H7 (cell line): ENCODE data around the gene AHRR. TPM values are rescaled to one million over a fixed set of nuclear protein-coding genes. Genes with fewer than 3 reads are reported as not detected.
"Not testable (repeated sequence)": the region's sequence is repeated elsewhere in the genome, so short reads cannot be mapped to it uniquely, and the experiment has no call there.

ENCODE experiments used
- DNase-seq: peaks from one replicate; pipeline ENCODE4 v3.0.0; 2012
- H3K27me3 ChIP-seq: 2 replicates; pipeline ENCODE4 v1.6.0; 2011; ENCODE audit warnings: mild to moderate bottlenecking, low read length; ENCODE audit not compliant: control insufficient read depth, insufficient read depth
- H3K36me3 ChIP-seq: replicated peaks from 2 replicates; pipeline ENCODE4 v1.5.1; 2011; ENCODE audit warnings: low read length; ENCODE audit not compliant: control insufficient read depth, insufficient read depth
- H3K4me3 ChIP-seq: 2 replicates; pipeline ENCODE4 v1.5.1; 2011; ENCODE audit warnings: low read depth, mild to moderate bottlenecking, control low read depth, low read length, moderate library complexity; ENCODE audit not compliant: insufficient read depth
- total RNA-seq: library from RNA; depleted of rRNA; stranded (reverse); fragments of >200 nt; shearing (Covaris generic); gene quantifications from 2 replicates; pipeline ENCODE4 v1.2.3, GENCODE V29; 2014

AHRR gene
- total RNA-seq, 1 experiment from 2014 or later: 1.4 TPM

- DNase-seq: no peak
- H3K4me3 ChIP-seq: no peak overlapping the region
- peaks cover 27% of the 10 kb centered on the region for H3K27me3 ChIP-seq
- H3K36me3 ChIP-seq: no peaks in the 10 kb centered on the region
Observed at GRCh38 chr5:477247-477646, 155.7 kb downstream of the AHRR start.

DNA sequence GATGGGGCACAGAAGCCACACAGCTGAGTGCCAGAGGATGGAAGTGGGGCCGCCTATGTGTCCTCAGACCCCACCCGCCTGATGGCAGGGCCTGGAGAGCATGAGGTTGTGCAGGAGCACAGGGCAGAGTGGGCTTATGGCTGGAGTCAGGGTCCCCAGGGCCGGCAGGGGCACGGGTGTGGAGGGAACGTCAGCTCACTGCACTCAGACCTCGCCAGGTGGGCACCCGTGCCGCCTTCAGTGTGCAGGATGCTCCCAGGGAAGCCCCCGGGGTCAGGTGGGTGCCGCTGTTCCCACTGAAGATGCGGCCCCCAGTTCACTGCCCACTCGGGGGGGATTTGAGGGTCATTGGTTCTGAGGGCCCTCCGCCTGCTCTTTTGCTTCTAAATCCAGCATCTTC is 156.4 kb downstream of the AHRR start:
- H3K36me3 ChIP-seq: no peaks in the 10 kb centered on the region
- no peak overlapping the region for H3K4me3 ChIP-seq
- DNase-seq: no peak
- H3K27me3 ChIP-seq: peaks cover 27% of the 10 kb centered on the region

GRCh38 chr5:478369-478981 is 157.0 kb downstream of the AHRR start:
- no peak for DNase-seq
- Histone ChIP-seq H3K36me3 (no peaks in the 10 kb centered on the region), H3K4me3 (no peak overlapping the region), H3K27me3 (peaks cover 26% of the 10 kb centered on the region)

DNA sequence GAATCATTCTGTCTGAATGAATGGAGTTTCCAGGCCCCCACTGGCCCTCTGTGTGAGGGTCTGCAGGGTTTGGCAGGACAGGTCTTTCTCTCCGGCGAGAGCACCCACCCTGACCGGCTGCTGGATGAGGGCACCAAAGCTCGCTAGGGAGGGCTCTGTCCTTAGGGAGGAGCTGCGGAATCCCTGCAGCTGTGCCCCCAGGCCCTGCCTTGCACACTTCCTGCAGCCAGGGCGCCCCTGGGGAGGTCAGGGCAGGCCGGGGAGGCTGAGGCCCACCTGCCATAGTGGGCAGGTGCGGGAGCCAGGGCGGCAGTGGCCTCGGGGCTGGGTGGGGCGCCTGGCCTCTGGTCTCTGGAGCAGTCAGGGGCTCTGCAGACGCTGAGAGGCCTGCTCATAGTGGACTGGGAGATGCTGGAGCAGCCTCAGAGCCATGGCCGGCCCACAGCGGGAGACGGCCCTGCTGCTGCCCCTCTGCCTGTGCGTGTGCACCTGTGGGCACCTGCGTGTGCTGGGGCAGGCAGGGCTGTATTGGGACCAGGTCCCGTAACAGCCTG is 157.5 kb downstream of the AHRR start:
- no peak for DNase-seq
- no peak overlapping the region for H3K4me3 ChIP-seq
- H3K36me3 ChIP-seq: no peaks in the 10 kb centered on the region
- H3K27me3 ChIP-seq: peaks cover 20% of the 10 kb centered on the region

DNA sequence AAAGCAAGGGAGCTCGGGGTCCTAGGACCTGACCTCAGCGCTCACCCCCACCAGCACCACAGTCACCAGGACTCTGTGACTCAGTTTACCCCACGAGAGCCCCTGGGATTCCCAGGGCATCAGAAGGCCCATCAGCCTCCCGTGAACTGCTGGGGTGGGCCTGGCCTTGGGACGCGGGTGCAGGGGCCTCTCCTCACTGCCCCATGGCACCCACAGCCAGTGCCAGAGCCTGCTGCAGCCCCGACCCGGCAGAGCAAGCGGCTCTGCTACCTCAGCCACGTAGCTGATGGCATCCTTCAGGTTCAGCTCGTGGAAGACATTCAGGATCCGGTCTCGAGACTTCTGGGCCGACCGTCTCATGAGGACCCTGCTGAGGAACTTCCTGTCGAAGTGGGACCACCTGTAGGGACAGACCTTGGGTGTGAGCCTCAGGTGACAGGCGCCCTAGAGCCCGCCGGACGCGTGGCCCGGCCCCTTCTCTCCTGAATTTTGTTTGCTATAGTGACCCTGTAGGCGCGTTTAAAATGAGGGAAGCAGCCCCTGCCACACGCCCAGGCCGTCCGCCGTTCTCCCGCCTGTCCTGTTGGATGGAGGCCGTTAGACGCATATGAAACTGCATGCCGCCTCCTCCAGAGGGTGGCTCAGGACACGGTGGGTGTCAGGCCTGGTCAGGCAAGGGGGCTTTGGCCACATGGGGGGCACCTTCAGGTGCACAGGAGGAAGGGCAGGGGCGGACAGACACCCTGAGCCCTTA is 158.2 kb downstream of the AHRR start:
- Histone ChIP-seq H3K4me3 (no peak overlapping the region), H3K36me3 (no peaks in the 10 kb centered on the region)
- no peak for DNase-seq

GRCh38 chr5:481347-481746 is 159.8 kb downstream of the AHRR start:
- no peak for DNase-seq
- H3K4me3 ChIP-seq: no peak overlapping the region

More for the DNA sequence above, 158.2 kb downstream of the AHRR start:
- H3K27me3 ChIP-seq: peaks cover 19% of the 10 kb centered on the region

DNA sequence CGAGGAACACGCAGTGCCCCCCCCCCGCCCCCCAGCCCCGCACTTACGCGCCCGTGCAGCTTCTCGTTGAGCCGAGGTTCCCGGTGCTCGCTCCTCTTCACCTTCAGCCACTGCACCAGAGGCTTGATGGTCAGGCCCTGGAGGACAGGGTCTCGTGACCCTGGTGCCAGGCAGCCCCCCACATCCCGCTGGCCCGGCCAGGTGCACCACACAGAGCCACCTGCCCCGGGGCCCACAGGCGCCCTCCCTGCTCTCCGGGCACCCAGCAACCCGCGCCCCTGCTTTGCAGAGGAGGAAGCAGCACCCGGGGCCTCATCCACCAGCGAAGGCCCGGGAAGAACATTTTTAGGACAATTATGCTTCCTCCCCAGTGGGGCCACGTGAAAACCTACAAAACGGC is 160.5 kb downstream of the AHRR start:
- H3K4me3 ChIP-seq: no peak overlapping the region
- no peaks in the 10 kb centered on the region for H3K36me3 ChIP-seq

More at GRCh38 chr5:481347-481746, 159.8 kb downstream of the AHRR start:
- Histone ChIP-seq H3K36me3 (no peaks in the 10 kb centered on the region), H3K27me3 (peaks cover 3% of the 10 kb centered on the region; the same call in 1 of the 2 replicates)

DNA sequence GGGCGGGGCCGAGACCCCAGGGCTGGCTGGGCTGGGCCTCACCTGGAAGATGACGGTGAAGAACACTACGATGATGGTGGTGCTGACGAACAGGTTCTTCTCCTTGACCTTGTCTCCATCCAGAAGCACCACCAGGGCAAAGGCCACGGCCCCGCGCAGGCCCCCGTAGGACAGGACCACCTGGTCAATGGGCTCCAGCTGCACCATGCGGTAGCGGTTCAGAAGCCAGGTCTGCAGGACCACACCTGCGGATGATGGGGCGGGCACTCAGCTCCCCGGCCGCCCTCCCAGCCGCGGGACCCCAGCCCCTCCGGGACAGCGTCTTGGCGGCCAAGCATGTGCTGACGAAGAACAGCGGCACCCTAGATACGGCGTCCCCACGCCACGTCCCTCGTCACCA is 161.0 kb downstream of the AHRR start:
- Histone ChIP-seq H3K27me3 (no peaks in the 10 kb centered on the region), H3K4me3 (no peak overlapping the region), H3K36me3 (no peaks in the 10 kb centered on the region)
- DNase-seq: no peak

More for the DNA sequence above, 160.5 kb downstream of the AHRR start:
- DNase-seq: no peak
- H3K27me3 ChIP-seq: no peaks in the 10 kb centered on the region

- Histone ChIP-seq H3K27me3 (no peaks in the 10 kb centered on the region), H3K36me3 (no peaks in the 10 kb centered on the region), H3K4me3 (no peak overlapping the region)
- DNase-seq: no peak
Observed at GRCh38 chr5:483011-483410, 161.5 kb downstream of the AHRR start.

DNA sequence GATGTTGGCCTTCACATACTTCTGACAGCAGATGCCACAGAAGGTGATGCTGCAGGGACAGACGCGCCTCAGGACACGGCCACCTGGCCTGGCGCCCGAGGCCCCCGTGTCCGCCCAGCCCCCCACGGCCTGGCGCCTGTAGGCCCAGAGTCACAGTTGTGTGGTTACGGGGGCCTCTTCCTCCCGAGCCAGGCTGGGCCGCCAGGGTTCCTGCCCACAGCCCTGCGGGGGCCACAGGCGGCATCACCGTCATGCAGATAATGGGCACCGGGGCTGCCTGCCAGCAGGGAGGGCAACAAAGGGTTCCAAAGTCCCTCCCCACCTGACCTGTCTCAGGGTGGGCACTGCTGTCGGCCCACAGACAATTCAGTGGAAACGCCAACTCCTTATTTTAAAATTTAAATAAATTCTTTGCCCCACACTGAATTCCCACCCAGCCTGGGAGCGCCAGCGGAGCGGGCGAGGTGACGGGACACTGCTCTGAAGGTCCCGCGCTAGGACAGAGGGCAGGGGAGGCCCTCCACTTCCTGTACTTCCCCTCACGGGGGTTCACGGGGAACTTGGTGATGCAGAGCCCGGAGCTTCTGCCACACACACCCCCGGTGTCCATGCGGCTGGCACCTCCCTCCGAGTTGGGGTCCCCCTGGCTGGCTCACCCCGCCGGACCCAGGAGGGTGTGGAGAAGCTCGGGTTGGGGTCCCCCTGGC is 162.1 kb downstream of the AHRR start:
- H3K36me3 ChIP-seq: no peaks in the 10 kb centered on the region
- H3K4me3 ChIP-seq: no peak overlapping the region
- DNase-seq: no peak
- no peaks in the 10 kb centered on the region for H3K27me3 ChIP-seq

DNA sequence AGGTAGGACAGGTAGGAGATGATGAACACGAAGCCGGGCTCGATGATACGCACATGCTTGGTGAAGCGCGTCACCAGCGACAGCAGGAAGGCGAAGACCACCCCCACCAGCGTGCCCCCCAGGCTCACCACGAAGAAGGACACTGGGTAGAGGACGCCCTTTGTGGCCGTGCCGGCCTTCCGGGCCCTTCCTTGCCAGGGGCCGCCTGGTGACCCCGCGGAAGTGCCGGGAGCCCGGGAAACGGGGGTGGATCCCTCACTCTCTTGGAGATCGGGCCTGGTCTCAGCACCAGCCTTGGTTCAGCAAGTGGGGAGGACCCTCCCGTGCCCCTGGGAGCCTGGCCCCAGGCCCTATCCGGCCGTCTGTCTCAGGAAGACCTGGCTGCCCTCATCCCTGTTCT is 163.0 kb downstream of the AHRR start:
- no peak overlapping the region for H3K4me3 ChIP-seq
- no peaks in the 10 kb centered on the region for H3K36me3 ChIP-seq
- no peak for DNase-seq
- H3K27me3 ChIP-seq: no peaks in the 10 kb centered on the region

- Histone ChIP-seq H3K36me3 (no peaks in the 10 kb centered on the region), H3K4me3 (no peak overlapping the region), H3K27me3 (no peaks in the 10 kb centered on the region)
- no peak for DNase-seq
Observed at GRCh38 chr5:485113-485945, 163.8 kb downstream of the AHRR start.

GRCh38 chr5:485946-486491 is 164.5 kb downstream of the AHRR start:
- H3K36me3 ChIP-seq: no peaks in the 10 kb centered on the region
- H3K4me3 ChIP-seq: no peak overlapping the region
- DNase-seq: no peak
- H3K27me3 ChIP-seq: no peaks in the 10 kb centered on the region

DNA sequence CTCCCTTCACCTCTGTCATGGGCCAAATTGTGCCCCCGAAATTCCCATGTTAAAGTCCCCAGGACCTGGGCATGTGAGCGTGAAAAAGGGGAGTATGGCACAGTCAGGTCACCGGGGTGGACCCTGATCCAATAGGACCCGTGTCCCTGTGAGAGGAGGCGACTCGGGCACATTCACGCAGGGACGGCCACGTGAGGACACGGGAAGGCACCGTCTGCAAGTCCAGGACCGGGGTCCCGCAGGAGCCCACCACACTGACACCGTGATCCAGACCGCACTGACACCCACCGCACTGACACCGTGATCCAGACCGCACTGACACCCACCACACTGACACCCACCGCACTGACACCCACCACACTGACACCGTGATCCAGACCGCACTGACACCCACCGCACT is 165.1 kb downstream of the AHRR start:
- H3K36me3 ChIP-seq, H3K27me3 ChIP-seq, DNase-seq, H3K4me3 ChIP-seq: not testable (repeated sequence)
